BJ (cell line): ENCODE results near the gene ALDH3B1. TPM values are rescaled to one million over a fixed set of nuclear protein-coding genes. Genes with fewer than 3 reads are reported as not detected.

Experiments
- CTCF ChIA-PET: fragments of 350-600 bp; formaldehyde crosslinking; extraction: SDS; loops from one replicate; lab custom pipeline; 2021; ENCODE audit warnings: antibody characterized with exemption, inconsistent platforms; lab: Yijun Ruan, JAX
- POLR2A ChIA-PET: fragments of 300-600 bp; sonication (Branson Sonifier 250); formaldehyde crosslinking; extraction: SDS; loops from one replicate; lab custom pipeline; 2021; ENCODE audit warnings: antibody characterized with exemption; lab: Charles Lee
- DNase-seq: peaks from one replicate; pipeline ENCODE4 v3.0.0-alpha.2; 2011; ENCODE audit warnings: low read depth
- H3K27me3 ChIP-seq: 2 replicates; pipeline ENCODE4 v1.6.0; 2011; ENCODE audit warnings: low read length; ENCODE audit not compliant: control insufficient read depth, insufficient read depth
- H3K36me3 ChIP-seq: 2 replicates; pipeline ENCODE4 v1.5.1; 2011; ENCODE audit warnings: low read length; ENCODE audit not compliant: control insufficient read depth, insufficient read depth
- H3K4me3 ChIP-seq: 2 replicates; pipeline ENCODE4 v1.5.1; 2011; ENCODE audit warnings: low read depth, mild to moderate bottlenecking, control low read depth, low read length
- polyA plus RNA-seq: library from polyadenylated mRNA; depleted of rRNA; stranded (reverse); fragments of >200 nt; gene quantifications from 2 replicates; pipeline ENCODE4 v1.2.3, GENCODE V29; 2011
- TF ChIP-seq, protein P1 (sequence below): IDR thresholded peaks from 2 replicates; pipeline ENCODE4 v1.5.1; 2011; ENCODE audit warnings: low read depth, mild to moderate bottlenecking, control low read depth, inconsistent platforms, low read length, moderate library complexity; ENCODE audit not compliant: insufficient read depth

ALDH3B1 gene
- polyA plus RNA-seq, 1 experiment, result 74.2 TPM

DNA sequence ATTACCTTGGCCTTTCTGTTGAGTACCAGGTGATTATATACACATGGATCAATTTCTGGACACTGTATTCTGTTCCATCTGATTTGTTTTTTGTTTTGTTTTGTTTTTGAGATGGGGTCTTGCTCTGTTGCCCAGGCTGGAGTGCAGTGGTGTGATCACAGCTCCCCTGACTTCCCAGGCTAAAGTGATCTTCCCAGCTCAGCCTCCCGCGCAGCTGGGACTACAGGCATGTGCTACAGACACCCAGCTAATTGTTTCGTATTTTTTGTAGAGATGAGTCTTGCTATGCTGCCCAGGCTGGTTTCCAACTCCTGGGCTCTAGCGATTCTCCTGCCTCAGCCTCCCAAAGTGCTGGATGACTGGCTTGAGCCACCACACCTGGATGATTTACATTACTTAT is 47.7 kb downstream of the ALDH3B1 start:
- H3K36me3 ChIP-seq, result no peaks in the 10 kb centered on the region; the same call in 1 of the 2 replicates
- ChIA-PET POLR2A (no interaction called here), CTCF (no interaction called here)
- no peak overlapping the region for H3K4me3 ChIP-seq
- H3K27me3 ChIP-seq, result no peaks in the 10 kb centered on the region
- TF ChIP-seq, protein P1, sequence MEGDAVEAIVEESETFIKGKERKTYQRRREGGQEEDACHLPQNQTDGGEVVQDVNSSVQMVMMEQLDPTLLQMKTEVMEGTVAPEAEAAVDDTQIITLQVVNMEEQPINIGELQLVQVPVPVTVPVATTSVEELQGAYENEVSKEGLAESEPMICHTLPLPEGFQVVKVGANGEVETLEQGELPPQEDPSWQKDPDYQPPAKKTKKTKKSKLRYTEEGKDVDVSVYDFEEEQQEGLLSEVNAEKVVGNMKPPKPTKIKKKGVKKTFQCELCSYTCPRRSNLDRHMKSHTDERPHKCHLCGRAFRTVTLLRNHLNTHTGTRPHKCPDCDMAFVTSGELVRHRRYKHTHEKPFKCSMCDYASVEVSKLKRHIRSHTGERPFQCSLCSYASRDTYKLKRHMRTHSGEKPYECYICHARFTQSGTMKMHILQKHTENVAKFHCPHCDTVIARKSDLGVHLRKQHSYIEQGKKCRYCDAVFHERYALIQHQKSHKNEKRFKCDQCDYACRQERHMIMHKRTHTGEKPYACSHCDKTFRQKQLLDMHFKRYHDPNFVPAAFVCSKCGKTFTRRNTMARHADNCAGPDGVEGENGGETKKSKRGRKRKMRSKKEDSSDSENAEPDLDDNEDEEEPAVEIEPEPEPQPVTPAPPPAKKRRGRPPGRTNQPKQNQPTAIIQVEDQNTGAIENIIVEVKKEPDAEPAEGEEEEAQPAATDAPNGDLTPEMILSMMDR, result no peak
- no peak for DNase-seq

DNA sequence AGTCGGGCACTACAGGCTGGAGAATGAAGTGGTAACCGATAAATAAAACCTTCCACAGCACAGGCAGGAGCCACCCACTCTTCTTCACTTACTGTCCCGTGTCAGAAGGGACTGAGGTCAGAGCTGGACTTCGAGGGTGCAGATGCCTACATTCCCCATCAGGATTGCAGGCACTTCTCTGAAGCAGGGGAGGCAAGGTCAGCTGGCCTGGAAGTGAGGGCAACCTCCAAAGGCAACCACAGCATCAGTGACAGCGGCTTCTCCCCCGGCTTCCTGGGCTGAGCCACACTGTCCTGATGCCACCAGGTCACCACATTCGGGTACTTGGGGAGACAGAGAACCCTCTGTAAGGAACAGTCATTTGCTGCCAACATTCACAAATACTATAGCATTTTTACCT is 51.4 kb downstream of the ALDH3B1 start:
- no peak for DNase-seq
- Histone ChIP-seq H3K27me3 (no peaks in the 10 kb centered on the region), H3K4me3 (no peak overlapping the region), H3K36me3 (peaks cover 3% of the 10 kb centered on the region)
- POLR2A ChIA-PET, result no interaction called here
- CTCF ChIA-PET, result interaction anchor here (1.3 to 1.7 kb wide), 2 partner anchors 11 to 147 kb away, joined by 3 to 4 read pairs; no protein-coding TSS in a partner anchor
- TF ChIP-seq, protein P1, result no peak

DNA sequence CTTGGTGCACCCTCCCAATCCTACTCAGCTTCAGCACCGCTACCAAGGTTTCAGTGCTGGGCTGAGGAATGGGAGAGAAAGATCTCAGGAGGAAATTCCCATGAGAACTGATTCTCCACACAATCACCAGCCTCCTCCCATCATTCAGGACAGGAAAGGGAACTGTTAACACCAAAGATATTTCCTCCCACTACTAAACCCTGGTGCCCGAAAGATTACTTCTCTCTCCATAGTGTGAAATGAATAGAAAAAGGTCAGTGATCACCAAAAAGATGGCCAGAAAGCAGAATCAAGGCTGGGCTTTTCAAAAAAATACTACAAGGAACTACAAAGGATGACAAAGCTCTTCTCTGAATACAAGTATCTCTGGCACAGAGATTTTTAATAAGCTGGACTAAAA is 54.8 kb downstream of the ALDH3B1 start:
- no peaks in the 10 kb centered on the region for H3K27me3 ChIP-seq
- ChIA-PET POLR2A (no interaction called here), CTCF (interaction anchor here (1.1 kb wide), 1 partner anchor 32 kb away, joined by 6 read pairs; no protein-coding TSS in a partner anchor)
- no peak for DNase-seq
- no peak overlapping the region for H3K4me3 ChIP-seq
- TF ChIP-seq, protein P1, result no peak
- H3K36me3 ChIP-seq, result peaks cover 7% of the 10 kb centered on the region

DNA sequence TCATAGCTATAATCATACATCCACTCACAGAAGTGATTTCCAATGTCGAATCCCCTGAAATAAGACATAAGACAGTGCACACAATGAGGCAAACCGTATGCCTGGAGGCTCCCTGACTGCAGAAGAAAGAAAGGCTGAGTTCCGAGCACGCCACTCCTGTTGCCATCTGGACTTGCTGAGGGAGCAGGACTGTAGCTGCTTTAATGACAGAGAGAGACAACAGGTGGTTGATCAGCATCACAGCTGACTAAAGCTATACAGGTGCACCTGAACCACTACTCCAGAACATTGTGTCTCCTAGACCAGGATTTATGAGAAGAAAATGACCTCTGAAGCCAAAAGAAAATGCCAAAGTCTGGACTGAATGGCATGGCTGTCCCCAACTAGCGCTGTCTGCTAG is 55.7 kb downstream of the ALDH3B1 start:
- H3K36me3 ChIP-seq, result peaks cover 7% of the 10 kb centered on the region
- ChIA-PET CTCF (interaction anchor here (1.2 to 1.3 kb wide), 2 partner anchors 11 to 71 kb away, joined by 3 to 4 read pairs; no protein-coding TSS in a partner anchor), POLR2A (no interaction called here)
- H3K4me3 ChIP-seq, result no peak overlapping the region
- H3K27me3 ChIP-seq, result no peaks in the 10 kb centered on the region
- TF ChIP-seq, protein P1, result no peak
- DNase-seq, result no peak

DNA sequence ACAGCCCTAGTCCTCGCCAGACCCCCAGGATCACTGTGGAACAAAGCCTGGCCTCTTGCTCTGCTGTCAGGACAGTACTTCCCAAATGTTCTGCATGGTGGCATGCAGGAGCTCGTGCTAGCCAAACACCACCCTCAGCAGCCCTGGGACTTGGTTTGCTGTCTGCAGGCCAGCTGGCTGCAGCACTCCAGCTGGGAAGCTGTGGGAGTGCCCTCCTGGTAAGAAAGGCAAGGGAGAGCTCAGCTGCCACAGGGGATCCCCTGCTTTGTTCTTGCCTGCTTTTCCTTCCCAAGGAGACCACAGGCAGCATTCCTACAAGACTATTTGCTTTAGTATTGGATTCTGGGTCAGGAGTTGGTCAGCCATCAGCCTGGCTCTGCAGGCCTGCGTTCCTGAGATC is 56.6 kb downstream of the ALDH3B1 start:
- Histone ChIP-seq H3K36me3 (peaks cover 7% of the 10 kb centered on the region), H3K27me3 (no peaks in the 10 kb centered on the region), H3K4me3 (no peak overlapping the region)
- POLR2A ChIA-PET, result no interaction called here
- no peak for DNase-seq
- CTCF ChIA-PET, result interaction anchor here (1.0 to 1.3 kb wide), 2 partner anchors 9 to 72 kb away, joined by 3 read pairs; no protein-coding TSS in a partner anchor
- TF ChIP-seq, protein P1, result no peak
